Stomach (tissue), 9 donors: ENCODE results near the gene RHO. TPM values are rescaled to one million over a fixed set of nuclear protein-coding genes. Genes with fewer than 3 reads are reported as not detected.

Source experiments
- DNase-seq, 2 donors: peaks; one replicate each; pipeline versions ENCODE4 v3.0.0 to v3.0.0-alpha.2; 2013 to 2019
- H3K27ac ChIP-seq, 5 donors: fragments of 200-600 bp in 4 of 5; sonication (generic) in 4 of 5; one replicate each; pipeline ENCODE4 v1.5.1; 2013 to 2019; ENCODE audit warnings: mild to moderate bottlenecking in 1 of 5, moderate library complexity in 1 of 5
- H3K27me3 ChIP-seq, 3 donors: fragments of 200-600 bp; sonication (generic); one replicate each; pipeline ENCODE4 v1.5.1; 2017 to 2019; ENCODE audit warnings: mixed run types in 1 of 3
- H3K36me3 ChIP-seq, 4 donors: fragments of 200-600 bp; sonication (generic); 1 replicate in 3 of 4; 2 replicates in 1 of 4; pipeline ENCODE4 v1.5.1; 2016 to 2019
- H3K4me1 ChIP-seq, 4 donors: fragments of 200-600 bp; sonication (generic); one replicate each; pipeline ENCODE4 v1.5.1; 2016 to 2019
- H3K4me3 ChIP-seq, 4 donors: fragments of 200-600 bp; sonication (generic) in 3 of 4; one replicate each; pipeline ENCODE4 v1.5.1; 2016 to 2019; ENCODE audit warnings: mild to moderate bottlenecking in 1 of 4
- H3K9me3 ChIP-seq, 4 donors: fragments of 200-600 bp; sonication (generic); one replicate each; pipeline ENCODE4 v1.5.1; 2016 to 2019
- CTCF ChIP-seq, 7 experiments: fragments of 450-650 bp in 4 of 7; fragments of 200-600 bp in 3 of 7; sonication (generic) in 3 of 7; IDR thresholded peaks; one replicate each; pipeline ENCODE4 v1.5.1; 2016 to 2019; ENCODE audit warnings: antibody characterized with exemption in 7 of 7, control low read depth in 2 of 7, mild to moderate bottlenecking in 1 of 7
- EP300 ChIP-seq: sonication (generic); formaldehyde crosslinking; IDR thresholded peaks from one replicate; pipeline ENCODE4 v1.6.1; 2017; ENCODE audit warnings: antibody characterized with exemption
- POLR2A ChIP-seq, 4 donors: fragments of 450-650 bp; IDR thresholded peaks; one replicate each; pipeline ENCODE4 v1.6.1; 2016; ENCODE audit warnings: antibody characterized with exemption in 4 of 4, control low read depth in 2 of 4, mild to moderate bottlenecking in 1 of 4, moderate library complexity in 1 of 4
- POLR2AphosphoS5 ChIP-seq, 3 donors: sonication (generic); formaldehyde crosslinking; IDR thresholded peaks; one replicate each; pipeline ENCODE4 v1.6.1; 2016; ENCODE audit warnings: antibody characterized with exemption in 3 of 3
- WGBS, 5 donors: extraction: QIAGEN DNeasy Blood & Tissue Kit in 3 of 5; methylation state at CpG; one replicate each; pipeline versions ENCODE4 v1.1.5 to v1.1.7; 2013 to 2018; 5-methylcytosine and 5-hydroxymethylcytosine counted together
- intact Hi-C: fragments of 100-400 bp; cut with DNase I; formaldehyde crosslinking; loops from one replicate; pipeline ENCODE4 v1.15.1; 2023; ENCODE audit warnings: low total_unique reads
- polyA plus RNA-seq, 3 donors: library from polyadenylated mRNA; stranded (reverse); fragments of 200-250 nt; gene quantifications; one replicate each; pipeline ENCODE4 v1.2.3, GENCODE V29; 2013
- total RNA-seq, 5 donors: library from RNA; depleted of rRNA; stranded (reverse); fragments of >200 nt; gene quantifications; one replicate each; pipeline versions ENCODE4 v1.1.0 to v1.2.3, GENCODE V29; 2014 to 2016
- donor health status: healthy with polysubstance abuse.
- donor health status: Bipolar disorder and iron deficiency.
- donor health status: healthy.

The RHO gene
- total and polyA plus RNA-seq, 8 donors = not detected

- intact Hi-C loops = no loop called here
- H3K36me3 ChIP-seq = peaks cover 24 to 77% (median 49%) of the 10 kb centered on the region in 4 donors
- DNase-seq = peak in 1 of 2 donors; percentile 59
Measured at GRCh38 chr3:129577925-129578786, 49.7 kb downstream of the RHO start.

GRCh38 chr3:129579991-129580390 lies 51.6 kb downstream of the RHO start:
- WGBS, 5 donors = 85 to 88% (median 87%) methylated on average over 9 to 10 of the region's 10 CpGs
- H3K4me1 ChIP-seq = peaks cover 19 to 34% (median 31%) of the 10 kb centered on the region in 4 donors
- no peaks in the 10 kb centered on the region for H3K9me3 ChIP-seq
- intact Hi-C loops = no loop called here
- H3K27me3 ChIP-seq = no peaks in the 10 kb centered on the region
- H3K27ac ChIP-seq = peak overlapping the region in 1 of 5 donors; percentile 87
- no peak overlapping the region for H3K4me3 ChIP-seq
- no peak for TF ChIP-seq POLR2A (IDR thresholded peaks at IDR 0.05)
- TF ChIP-seq EP300 = no peak
- TF ChIP-seq POLR2AphosphoS5 (IDR thresholded peaks at IDR 0.05) = no peak
- TF ChIP-seq CTCF (IDR thresholded peaks at IDR 0.05) = no peak
- no peak for DNase-seq
- peaks cover 25 to 77% (median 52%) of the 10 kb centered on the region in 4 donors for H3K36me3 ChIP-seq

More at GRCh38 chr3:129577925-129578786, 49.7 kb downstream of the RHO start:
- no peaks in the 10 kb centered on the region for H3K9me3 ChIP-seq
- TF ChIP-seq POLR2AphosphoS5 (IDR thresholded peaks at IDR 0.05) = no peak
- H3K4me3 ChIP-seq = no peak overlapping the region
- no peaks in the 10 kb centered on the region for H3K27me3 ChIP-seq
- 55 to 66% (median 64%) methylated on average over 10 to 21 of the region's 21 CpGs for WGBS, 5 donors
- peaks cover 19 to 34% (median 31%) of the 10 kb centered on the region in 4 donors for H3K4me1 ChIP-seq
- H3K27ac ChIP-seq = peak overlapping the region; percentile 14 to 87 (median 80)

- no peak overlapping the region for H3K4me3 ChIP-seq
- TF ChIP-seq POLR2A (IDR thresholded peaks at IDR 0.05) (no peak), CTCF (IDR thresholded peaks at IDR 0.05) (no peak), EP300 (no peak), POLR2AphosphoS5 (IDR thresholded peaks at IDR 0.05) (no peak)
- H3K36me3 ChIP-seq = peaks cover 30 to 78% (median 62%) of the 10 kb centered on the region in 4 donors
- WGBS, 5 donors = 88 to 95% (median 94%) methylated on average over 6 to 8 of the region's 8 CpGs
- H3K27ac ChIP-seq = no peak overlapping the region
- H3K9me3 ChIP-seq = no peaks in the 10 kb centered on the region
- intact Hi-C loops = no loop called here
- no peaks in the 10 kb centered on the region for H3K27me3 ChIP-seq
- DNase-seq = no peak
- peaks cover 14 to 36% (median 26%) of the 10 kb centered on the region in 4 donors for H3K4me1 ChIP-seq
Measured at GRCh38 chr3:129581623-129582022, 53.2 kb downstream of the RHO start.

- peaks cover 4 to 29% (median 26%) of the 10 kb centered on the region in 4 donors for H3K4me1 ChIP-seq
- H3K36me3 ChIP-seq = peaks cover 30 to 84% (median 63%) of the 10 kb centered on the region in 4 donors
- intact Hi-C loops = no loop called here
- 86 to 92% (median 90%) methylated on average over 5 of the region's 5 CpGs for WGBS, 5 donors
- no peaks in the 10 kb centered on the region for H3K9me3 ChIP-seq
- no peaks in the 10 kb centered on the region for H3K27me3 ChIP-seq
- no peak for DNase-seq
- no peak overlapping the region for H3K4me3 ChIP-seq
- H3K27ac ChIP-seq = no peak overlapping the region
- TF ChIP-seq EP300 (no peak), CTCF (IDR thresholded peaks at IDR 0.05) (no peak), POLR2AphosphoS5 (IDR thresholded peaks at IDR 0.05) (no peak), POLR2A (IDR thresholded peaks at IDR 0.05) (no peak)
Measured at GRCh38 chr3:129582799-129583198, 54.4 kb downstream of the RHO start.

GRCh38 chr3:129583289-129583688 lies 54.9 kb downstream of the RHO start:
- H3K27ac ChIP-seq = no peak overlapping the region
- intact Hi-C loops = no loop called here
- peaks cover 0 to 25% (median 21%) of the 10 kb centered on the region in 4 donors for H3K4me1 ChIP-seq
- no peaks in the 10 kb centered on the region for H3K9me3 ChIP-seq
- H3K27me3 ChIP-seq = no peaks in the 10 kb centered on the region
- WGBS, 5 donors = 88 to 94% (median 93%) methylated on average over 9 of the region's 9 CpGs
- H3K36me3 ChIP-seq = peaks cover 30 to 85% (median 63%) of the 10 kb centered on the region in 4 donors
- no peak for DNase-seq
- no peak overlapping the region for H3K4me3 ChIP-seq
- TF ChIP-seq POLR2A (IDR thresholded peaks at IDR 0.05) (no peak), EP300 (no peak), POLR2AphosphoS5 (IDR thresholded peaks at IDR 0.05) (no peak), CTCF (IDR thresholded peaks at IDR 0.05) (no peak)
